ENCODE measurements around the gene RNU7-1.
"Not testable (repeated sequence)": the region's sequence is repeated elsewhere in the genome, so short reads cannot be mapped to it uniquely, and the experiment has no call there.

The RNU7-1 gene

GRCh38 chr12:6943722-6944380 lies at the start of gene RNU7-1, which contains the start of gene C12orf57:
Gene RNU7-1, plus strand, starts transcription at chr12:6943816.
Gene C12orf57, plus strand, starts transcription at chr12:6944022. Its CDS starts 100 bp downstream, at chr12:6944122.
- peak; percentile 86 for DNase-seq

- DNase-seq, result no peak
Observed at GRCh38 chr12:6894321-6894720, 49.3 kb upstream of the RNU7-1 start.

GRCh38 chr12:6896846-6897435 lies 46.7 kb upstream of the RNU7-1 start:
- DNase-seq, result no peak

GRCh38 chr12:6899427-6899826 lies 44.2 kb upstream of the RNU7-1 start:
- no peak for DNase-seq

- DNase-seq, result no peak
Observed at GRCh38 chr12:6899837-6900519, 43.6 kb upstream of the RNU7-1 start.

GRCh38 chr12:6902448-6902847 lies 41.2 kb upstream of the RNU7-1 start:
- no peak for DNase-seq

- DNase-seq, result no peak
Observed at GRCh38 chr12:6903722-6904121, 39.9 kb upstream of the RNU7-1 start.

- peak; percentile 84 for DNase-seq
Observed at GRCh38 chr12:6904280-6905276, 39.0 kb upstream of the RNU7-1 start, which contains the start of gene LRRC23. Gene LRRC23, plus strand, starts transcription at chr12:6904822. Its CDS starts 812 bp downstream, at chr12:6905634.

GRCh38 chr12:6905414-6906040 lies 38.1 kb upstream of the RNU7-1 start:
- DNase-seq, result no peak

GRCh38 chr12:6908141-6908540 lies 35.5 kb upstream of the RNU7-1 start:
- DNase-seq, result not testable (repeated sequence)

GRCh38 chr12:6909421-6910145 lies 34.0 kb upstream of the RNU7-1 start:
- DNase-seq, result no peak

- no peak for DNase-seq
Observed at GRCh38 chr12:6912164-6912935, 31.3 kb upstream of the RNU7-1 start.

- DNase-seq, result peak; percentile 52
Observed at GRCh38 chr12:6914246-6914946, 29.2 kb upstream of the RNU7-1 start, which contains the start of gene ENO2. Gene ENO2, plus strand, starts transcription at chr12:6914580. Its CDS starts 1,253 bp downstream, at chr12:6915833.

GRCh38 chr12:6914947-6915788 lies 28.4 kb upstream of the RNU7-1 start:
- DNase-seq, result peak; percentile 44

- DNase-seq, result no peak
Observed at GRCh38 chr12:6915789-6916285, 27.8 kb upstream of the RNU7-1 start.

- no peak for DNase-seq
Observed at GRCh38 chr12:6916426-6917200, 27.0 kb upstream of the RNU7-1 start.

- peak; percentile 59 for DNase-seq
Observed at GRCh38 chr12:6917491-6918231, 26.0 kb upstream of the RNU7-1 start.
